WTC11 (cell line): ENCODE results near the gene TEX13C. TPM values are rescaled to one million over a fixed set of nuclear protein-coding genes. Genes with fewer than 3 reads are reported as not detected.

ENCODE experiments used
- ATAC-seq: fragments of 200-7000 bp; cut with Tn5 transposase; 2 replicates; pipeline ENCODE4 v1.10.0; 2021; ENCODE audit warnings: mild to moderate bottlenecking, moderate library complexity
- CTCF ChIA-PET: fragments of 300-600 bp; sonication (Branson Sonifier 250); formaldehyde crosslinking; loops from one replicate; lab custom pipeline; 2021; ENCODE audit warnings: antibody characterized with exemption; lab: Charles Lee
- POLR2A ChIA-PET: fragments of 350-600 bp; sonication (Branson Sonifier 250); formaldehyde crosslinking; loops from one replicate; lab custom pipeline; 2021; ENCODE audit warnings: antibody characterized with exemption; lab: Charles Lee
- DNase-seq: peaks from one replicate; pipeline ENCODE4 v3.0.0; 2021; ENCODE audit warnings: low spot score
- H3K27ac Mint-ChIP-seq: 2 replicates; pipeline ENCODE4 v1.8.0; 2021; ENCODE audit warnings: mixed read lengths
- H3K27me3 Mint-ChIP-seq: 2 replicates; pipeline ENCODE4 v1.8.0; 2021; ENCODE audit warnings: low read depth, mild to moderate bottlenecking, moderate library complexity, mixed read lengths
- H3K36me3 Mint-ChIP-seq: 2 replicates; pipeline ENCODE4 v1.8.0; 2021; ENCODE audit warnings: mixed read lengths
- H3K4me1 Mint-ChIP-seq: 2 replicates; pipeline ENCODE4 v1.8.0; 2022; ENCODE audit warnings: mixed read lengths
- H3K4me3 Mint-ChIP-seq: 2 replicates; pipeline ENCODE4 v1.8.0; 2021; ENCODE audit warnings: mild to moderate bottlenecking, moderate library complexity, mixed read lengths
- H3K9me3 Mint-ChIP-seq: 2 replicates; pipeline ENCODE4 v1.8.0; 2021; ENCODE audit warnings: mixed read lengths
- CREM ChIP-seq: sonication (generic); formaldehyde crosslinking; IDR thresholded peaks from 2 replicates; pipeline ENCODE4 v1.8.1; 2022; ENCODE audit warnings: mild to moderate bottlenecking, missing genetic modification reagents, moderate library complexity
- CTCF ChIP-seq: fragments of 200-600 bp; IDR thresholded peaks from 2 replicates; pipeline ENCODE4 v1.8.0; 2022; ENCODE audit warnings: antibody characterized with exemption
- FOXK1 ChIP-seq: sonication (generic); formaldehyde crosslinking; IDR thresholded peaks from 2 replicates; pipeline ENCODE4 v1.8.0; 2022; ENCODE audit warnings: mild to moderate bottlenecking, moderate library complexity, missing genetic modification reagents
- GRHL2 ChIP-seq: fragments of 250-450 bp; sonication (Bioruptor Pico); IDR thresholded peaks from 2 replicates; pipeline ENCODE4 v1.8.0; 2022; ENCODE audit warnings: mild to moderate bottlenecking, moderate library complexity; ENCODE audit not compliant: insufficient replicate concordance, severe bottlenecking
- GTF2I ChIP-seq: fragments of 250-450 bp; sonication (Bioruptor Pico); conservative IDR thresholded peaks from 2 replicates; pipeline ENCODE4 v1.4.0; 2021; ENCODE audit warnings: mild to moderate bottlenecking
- IRF2 ChIP-seq: sonication (generic); formaldehyde crosslinking; IDR thresholded peaks from 2 replicates; pipeline ENCODE4 v1.8.0; 2022; ENCODE audit warnings: low read depth, missing genetic modification reagents, borderline replicate concordance
- JAZF1 ChIP-seq: fragments of 250-450 bp; sonication (Bioruptor Pico); IDR thresholded peaks from 2 replicates; pipeline ENCODE4 v1.9.0; 2021; ENCODE audit warnings: moderate library complexity, mild to moderate bottlenecking, inconsistent platforms
- MLX ChIP-seq: sonication (generic); formaldehyde crosslinking; IDR thresholded peaks from 2 replicates; pipeline ENCODE4 v1.8.1; 2023; ENCODE audit warnings: mild to moderate bottlenecking, missing genetic modification reagents, moderate library complexity
- NR1H2 ChIP-seq: sonication (generic); formaldehyde crosslinking; IDR thresholded peaks from 2 replicates; pipeline ENCODE4 v1.9.0; 2021; ENCODE audit warnings: mild to moderate bottlenecking, moderate library complexity, missing genetic modification reagents
- PREB ChIP-seq: sonication (generic); formaldehyde crosslinking; IDR thresholded peaks from 2 replicates; pipeline ENCODE4 v1.8.1; 2022; ENCODE audit warnings: mild to moderate bottlenecking, missing genetic modification reagents, moderate library complexity, borderline replicate concordance
- SP1 ChIP-seq: sonication (generic); formaldehyde crosslinking; conservative IDR thresholded peaks from 2 replicates; pipeline ENCODE4 v1.8.1; 2022; ENCODE audit warnings: missing genetic modification reagents
- STAT6 ChIP-seq: sonication (generic); formaldehyde crosslinking; conservative IDR thresholded peaks from 2 replicates; pipeline ENCODE4 v1.8.1; 2023; ENCODE audit warnings: mild to moderate bottlenecking, low read depth, missing genetic modification reagents, moderate library complexity
- TEAD1 ChIP-seq: sonication (generic); formaldehyde crosslinking; IDR thresholded peaks from 2 replicates; pipeline ENCODE4 v1.8.0; 2022; ENCODE audit warnings: mild to moderate bottlenecking, missing genetic modification reagents
- USF1 ChIP-seq: sonication (generic); formaldehyde crosslinking; IDR thresholded peaks from 2 replicates; pipeline ENCODE4 v1.8.0; 2022; ENCODE audit warnings: mild to moderate bottlenecking, missing genetic modification reagents
- USF2 ChIP-seq: sonication (generic); formaldehyde crosslinking; IDR thresholded peaks from 2 replicates; pipeline ENCODE4 v1.8.1; 2023; ENCODE audit warnings: mild to moderate bottlenecking, missing genetic modification reagents, moderate library complexity
- ZNF317 ChIP-seq: sonication (generic); formaldehyde crosslinking; IDR thresholded peaks from 2 replicates; pipeline ENCODE4 v1.8.1; 2023; ENCODE audit warnings: low read depth, mild to moderate bottlenecking, moderate library complexity, missing genetic modification reagents, borderline replicate concordance
- ZNF396 ChIP-seq: fragments of 250-450 bp; sonication (Bioruptor Pico); IDR thresholded peaks from 2 replicates; pipeline ENCODE4 v1.8.0; 2021; ENCODE audit warnings: mild to moderate bottlenecking, moderate library complexity, borderline replicate concordance
- total RNA-seq: library from RNA; stranded (reverse); gene quantifications from 3 replicates; pipeline ENCODE4 v1.2.3, GENCODE V29; 2021

TEX13C gene
- total RNA-seq, 1 experiment from 2014 or later: 0.26 TPM

- H3K9me3 Mint-ChIP-seq: no peaks in the 10 kb centered on the region
- no peak overlapping the region for H3K4me3 Mint-ChIP-seq
Measured at GRCh38 chrX:125327891-125328290, 8.2 kb downstream of the TEX13C start.

GRCh38 chrX:125333583-125333982 is 13.9 kb downstream of the TEX13C start:
- Mint-ChIP-seq H3K9me3 (no peaks in the 10 kb centered on the region), H3K4me3 (no peak overlapping the region)
- ATAC-seq: no peak
- TF ChIP-seq ZNF317 (CRISPR knock-in tag): no peak
- no peak for TF ChIP-seq PREB (CRISPR knock-in tag)
- TF ChIP-seq ZNF396 (CRISPR knock-in tag): no peak
- no peak for TF ChIP-seq MLX (CRISPR knock-in tag)
- TF ChIP-seq USF2 (CRISPR knock-in tag): no peak
- TF ChIP-seq IRF2 (CRISPR knock-in tag): no peak
- TF ChIP-seq, all 79 proteins: peak for 0
- Mint-ChIP-seq H3K4me1 (no peaks in the 10 kb centered on the region), H3K27ac (no peak overlapping the region), H3K36me3 (no peaks in the 10 kb centered on the region; the same call in 1 of the 2 replicates), H3K27me3 (no peaks in the 10 kb centered on the region)
- no peak for DNase-seq
- ChIA-PET CTCF (no interaction called here), POLR2A (no interaction called here)

More at GRCh38 chrX:125327891-125328290, 8.2 kb downstream of the TEX13C start:
- CTCF ChIA-PET: no interaction called here
- Mint-ChIP-seq H3K27ac (no peak overlapping the region), H3K36me3 (no peaks in the 10 kb centered on the region), H3K27me3 (no peaks in the 10 kb centered on the region), H3K4me1 (no peaks in the 10 kb centered on the region)
- ATAC-seq (no peak), DNase-seq (no peak)
- TF ChIP-seq STAT6 (CRISPR knock-in tag) (no peak), TEAD1 (no peak), JAZF1 (CRISPR knock-in tag) (no peak), NR1H2 (CRISPR knock-in tag) (no peak), GRHL2 (CRISPR knock-in tag) (no peak), FOXK1 (CRISPR knock-in tag) (no peak), USF1 (CRISPR knock-in tag) (no peak), CREM (no peak), GTF2I (CRISPR knock-in tag) (no peak), SP1 (CRISPR knock-in tag) (no peak), CTCF (no peak), ZNF396 (CRISPR knock-in tag) (no peak)
- POLR2A ChIA-PET: no interaction called here
